ENCODE data around the gene TSPAN18.

The TSPAN18 gene

DNA sequence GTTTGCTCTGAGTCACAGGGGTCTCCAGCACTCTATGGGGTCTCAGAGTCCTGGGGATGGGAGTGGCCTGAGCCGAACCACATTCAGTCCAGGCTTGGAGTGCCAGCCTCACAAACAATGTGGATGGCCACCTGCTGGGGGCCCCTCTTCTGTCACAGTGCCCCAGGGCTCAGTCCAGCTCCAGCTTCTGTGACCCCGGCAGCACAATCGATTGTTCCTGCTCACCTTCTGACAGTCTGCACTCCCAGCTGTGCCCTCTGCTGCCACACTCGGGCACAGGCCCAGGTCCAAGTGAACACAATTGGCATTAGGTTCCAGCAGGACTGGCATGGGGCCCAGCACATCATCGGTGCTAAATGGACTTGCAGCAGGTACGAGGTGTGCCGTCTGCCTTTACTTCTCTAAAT is 139.1 kb downstream of the TSPAN18 start:
- Histone ChIP-seq H3K79me2 (ENCODE audit: insufficient read depth, low read length) (no peaks in the 10 kb centered on the region), H3K4me1 (ENCODE audit: insufficient read depth, low read length, poor library complexity, severe bottlenecking) (peaks cover 56% of the 10 kb centered on the region), H3K36me3 (ENCODE audit: insufficient read depth, low read length) (no peaks in the 10 kb centered on the region), H3K27me3 (ENCODE audit: insufficient read depth, low read length, poor library complexity, severe bottlenecking) (no peaks in the 10 kb centered on the region), H3K9me2 (replicated peaks; ENCODE audit: low read depth, low read length) (no peaks in the 10 kb centered on the region), H3K4me3 (ENCODE audit: low read length, poor library complexity, severe bottlenecking) (no peak overlapping the region), H3F3A (ENCODE audit: low read depth) (peaks cover 18% of the 10 kb centered on the region), H4K20me1 (ENCODE audit: insufficient read depth, low read length, poor library complexity, severe bottlenecking) (no peaks in the 10 kb centered on the region), H2AFZ (ENCODE audit: low read length) (no peak overlapping the region), H3K9me3 (ENCODE audit: insufficient read depth, low read depth, low read length) (no peaks in the 10 kb centered on the region), H3K4me2 (ENCODE audit: low read depth, low read length, poor library complexity, severe bottlenecking) (no peak overlapping the region), H3K9ac (ENCODE audit: low read depth, low read length, poor library complexity, severe bottlenecking) (no peak overlapping the region)
- TF ChIP-seq, protein P1, sequence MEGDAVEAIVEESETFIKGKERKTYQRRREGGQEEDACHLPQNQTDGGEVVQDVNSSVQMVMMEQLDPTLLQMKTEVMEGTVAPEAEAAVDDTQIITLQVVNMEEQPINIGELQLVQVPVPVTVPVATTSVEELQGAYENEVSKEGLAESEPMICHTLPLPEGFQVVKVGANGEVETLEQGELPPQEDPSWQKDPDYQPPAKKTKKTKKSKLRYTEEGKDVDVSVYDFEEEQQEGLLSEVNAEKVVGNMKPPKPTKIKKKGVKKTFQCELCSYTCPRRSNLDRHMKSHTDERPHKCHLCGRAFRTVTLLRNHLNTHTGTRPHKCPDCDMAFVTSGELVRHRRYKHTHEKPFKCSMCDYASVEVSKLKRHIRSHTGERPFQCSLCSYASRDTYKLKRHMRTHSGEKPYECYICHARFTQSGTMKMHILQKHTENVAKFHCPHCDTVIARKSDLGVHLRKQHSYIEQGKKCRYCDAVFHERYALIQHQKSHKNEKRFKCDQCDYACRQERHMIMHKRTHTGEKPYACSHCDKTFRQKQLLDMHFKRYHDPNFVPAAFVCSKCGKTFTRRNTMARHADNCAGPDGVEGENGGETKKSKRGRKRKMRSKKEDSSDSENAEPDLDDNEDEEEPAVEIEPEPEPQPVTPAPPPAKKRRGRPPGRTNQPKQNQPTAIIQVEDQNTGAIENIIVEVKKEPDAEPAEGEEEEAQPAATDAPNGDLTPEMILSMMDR (conservative IDR thresholded peaks at IDR 0.05; ENCODE audit: low read length): no peak
- no peak for TF ChIP-seq EZH2phosphoT487 (IDR thresholded peaks at IDR 0.05; ENCODE audit: borderline replicate concordance)

DNA sequence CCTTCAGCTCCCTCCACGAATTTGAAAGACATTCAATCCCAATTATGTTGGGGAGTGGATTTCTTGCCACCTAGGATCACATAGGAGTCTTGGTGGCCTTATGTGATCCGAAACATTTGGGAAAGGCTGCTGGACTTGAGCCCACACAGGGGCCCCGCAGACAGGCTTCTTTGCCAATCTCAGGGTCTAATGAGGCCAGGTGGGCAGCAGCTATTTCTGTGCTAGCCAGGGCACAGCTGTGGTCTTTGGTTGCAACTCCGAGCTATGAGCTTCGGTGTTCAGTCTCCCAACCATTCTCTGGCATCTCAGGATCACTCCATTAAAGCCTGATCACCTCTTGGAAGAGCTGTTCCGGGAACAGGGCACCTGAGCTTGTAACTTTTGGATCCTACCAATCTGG is 139.5 kb downstream of the TSPAN18 start:
- no peak for TF ChIP-seq EZH2phosphoT487 (IDR thresholded peaks at IDR 0.05; ENCODE audit: borderline replicate concordance)
- TF ChIP-seq, protein P1 (conservative IDR thresholded peaks at IDR 0.05; ENCODE audit: low read length): no peak
- no peaks in the 10 kb centered on the region for H4K20me1 ChIP-seq (ENCODE audit: insufficient read depth, low read length, poor library complexity, severe bottlenecking)
- peaks cover 20% of the 10 kb centered on the region for H3F3A ChIP-seq (ENCODE audit: low read depth)
- no peak overlapping the region for H3K9ac ChIP-seq (ENCODE audit: low read depth, low read length, poor library complexity, severe bottlenecking)
- H3K36me3 ChIP-seq (ENCODE audit: insufficient read depth, low read length): no peaks in the 10 kb centered on the region
- H3K79me2 ChIP-seq (ENCODE audit: insufficient read depth, low read length): no peaks in the 10 kb centered on the region
- H3K4me2 ChIP-seq (ENCODE audit: low read depth, low read length, poor library complexity, severe bottlenecking): no peak overlapping the region
- H3K9me2 ChIP-seq (replicated peaks; ENCODE audit: low read depth, low read length): no peaks in the 10 kb centered on the region
- H3K9me3 ChIP-seq (ENCODE audit: insufficient read depth, low read depth, low read length): no peaks in the 10 kb centered on the region
- H3K4me3 ChIP-seq (ENCODE audit: low read length, poor library complexity, severe bottlenecking): no peak overlapping the region
- H3K27me3 ChIP-seq (ENCODE audit: insufficient read depth, low read length, poor library complexity, severe bottlenecking): no peaks in the 10 kb centered on the region
- H2AFZ ChIP-seq (ENCODE audit: low read length): no peak overlapping the region
- peaks cover 59% of the 10 kb centered on the region for H3K4me1 ChIP-seq (ENCODE audit: insufficient read depth, low read length, poor library complexity, severe bottlenecking)

DNA sequence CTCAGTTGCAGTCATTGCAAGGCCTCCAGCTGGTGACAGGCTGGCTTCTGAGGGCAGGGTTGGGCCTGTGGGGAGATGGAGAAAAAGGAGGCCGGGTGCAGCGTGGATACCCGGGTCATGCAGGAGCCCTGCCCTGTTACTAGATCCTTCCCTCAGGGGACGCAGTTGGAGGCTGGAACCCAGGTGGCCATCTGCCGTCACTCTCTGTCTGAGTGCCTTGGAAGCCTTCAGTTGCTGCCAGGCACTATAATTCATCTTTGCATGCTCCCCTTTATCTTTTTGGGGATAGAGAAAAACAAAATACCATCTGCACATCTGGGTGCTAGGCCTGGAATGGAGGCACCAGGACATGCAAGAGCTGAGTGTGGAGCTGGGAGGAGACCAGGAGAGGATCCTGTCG is 141.3 kb downstream of the TSPAN18 start:
- no peaks in the 10 kb centered on the region for H3K79me2 ChIP-seq (ENCODE audit: insufficient read depth, low read length)
- H3K36me3 ChIP-seq (ENCODE audit: insufficient read depth, low read length): no peaks in the 10 kb centered on the region
- H3K9ac ChIP-seq (ENCODE audit: low read depth, low read length, poor library complexity, severe bottlenecking): no peak overlapping the region
- H3K9me2 ChIP-seq (replicated peaks; ENCODE audit: low read depth, low read length): no peaks in the 10 kb centered on the region
- peaks cover 17% of the 10 kb centered on the region; the same call in 1 of the 2 replicates for H3F3A ChIP-seq (ENCODE audit: low read depth)
- peaks cover 44% of the 10 kb centered on the region for H3K4me1 ChIP-seq (ENCODE audit: insufficient read depth, low read length, poor library complexity, severe bottlenecking)
- TF ChIP-seq EZH2phosphoT487 (IDR thresholded peaks at IDR 0.05; ENCODE audit: borderline replicate concordance): no peak
- TF ChIP-seq, protein P1 (conservative IDR thresholded peaks at IDR 0.05; ENCODE audit: low read length): no peak
- H2AFZ ChIP-seq (ENCODE audit: low read length): no peak overlapping the region
- H3K27me3 ChIP-seq (ENCODE audit: insufficient read depth, low read length, poor library complexity, severe bottlenecking): no peaks in the 10 kb centered on the region
- H3K4me2 ChIP-seq (ENCODE audit: low read depth, low read length, poor library complexity, severe bottlenecking): no peak overlapping the region
- H3K4me3 ChIP-seq (ENCODE audit: low read length, poor library complexity, severe bottlenecking): no peak overlapping the region
- H3K9me3 ChIP-seq (ENCODE audit: insufficient read depth, low read depth, low read length): no peaks in the 10 kb centered on the region
- H4K20me1 ChIP-seq (ENCODE audit: insufficient read depth, low read length, poor library complexity, severe bottlenecking): no peaks in the 10 kb centered on the region
